ENCODE data around the gene TIPIN. TPM values are rescaled to one million over a fixed set of nuclear protein-coding genes. Genes with fewer than 3 reads are reported as not detected.
"Not testable (repeated sequence)": the region's sequence is repeated elsewhere in the genome, so short reads cannot be mapped to it uniquely, and the experiment has no call there.

TIPIN gene
- total and polyA plus RNA-seq, 5 donors from 2014 or later: 6.0 to 11.2 (median 8.5) TPM

- not testable (repeated sequence) for H3K9me3 ChIP-seq (ENCODE audit: control insufficient read depth in 2 of 2, low read length in 2 of 2); H3K27me3 ChIP-seq (ENCODE audit: control insufficient read depth, insufficient read depth, low read length); H3K9me3 Mint-ChIP-seq; DNase-seq; H3K27ac ChIP-seq (ENCODE audit: insufficient read depth, low read length, poor library complexity, severe bottlenecking); H3K4me3 Mint-ChIP-seq; H3K36me3 Mint-ChIP-seq; H3K4me1 ChIP-seq (ENCODE audit: control insufficient read depth, insufficient read depth, low read length, poor library complexity, severe bottlenecking); H3K36me3 ChIP-seq (ENCODE audit: control insufficient read depth, insufficient read depth, low read length); H3K27me3 Mint-ChIP-seq; ATAC-seq (ENCODE audit: low read depth in 2 of 2); H3K4me3 ChIP-seq (ENCODE audit: low read depth, low read length); H3K27ac Mint-ChIP-seq
- peaks cover 2 to 13% (median 4%) of the 10 kb centered on the region in 4 donors for H3K4me1 Mint-ChIP-seq
These were observed 24.9 kb upstream of the TIPIN start for GRCh38 chr15:66381376-66381775.

- ATAC-seq (ENCODE audit: low read depth in 2 of 2): no peak
- no peaks in the 10 kb centered on the region for H3K27me3 ChIP-seq (ENCODE audit: control insufficient read depth, insufficient read depth, low read length)
These were observed 22.4 kb upstream of the TIPIN start for GRCh38 chr15:66378814-66379430.

GRCh38 chr15:66374179-66374578, 17.7 kb upstream of the TIPIN start:
- peaks cover 9 to 15% (median 11%) of the 10 kb centered on the region in 4 donors for H3K4me1 Mint-ChIP-seq
- H3K27me3 Mint-ChIP-seq: no peaks in the 10 kb centered on the region
- ATAC-seq (ENCODE audit: low read depth in 2 of 2): no peak

More at GRCh38 chr15:66378814-66379430, 22.4 kb upstream of the TIPIN start:
- H3K4me1 Mint-ChIP-seq: no peaks in the 10 kb centered on the region
- H3K27ac Mint-ChIP-seq: no peak overlapping the region
- Histone ChIP-seq H3K27ac (ENCODE audit: insufficient read depth, low read length, poor library complexity, severe bottlenecking) (no peak overlapping the region), H3K36me3 (ENCODE audit: control insufficient read depth, insufficient read depth, low read length) (no peaks in the 10 kb centered on the region), H3K4me1 (ENCODE audit: control insufficient read depth, insufficient read depth, low read length, poor library complexity, severe bottlenecking) (no peaks in the 10 kb centered on the region), H3K4me3 (ENCODE audit: low read depth, low read length) (no peak overlapping the region), H3K9me3 (ENCODE audit: control insufficient read depth in 2 of 2, low read length in 2 of 2) (no peaks in the 10 kb centered on the region)
- no peak overlapping the region for H3K4me3 Mint-ChIP-seq
- DNase-seq: no peak
- H3K36me3 Mint-ChIP-seq: no peaks in the 10 kb centered on the region
- H3K27me3 Mint-ChIP-seq: no peaks in the 10 kb centered on the region
- H3K9me3 Mint-ChIP-seq: peaks cover 0 to 3% (median 0%) of the 10 kb centered on the region in 7 donors

GRCh38 chr15:66369773-66370651, 13.5 kb upstream of the TIPIN start:
- no peaks in the 10 kb centered on the region for H3K36me3 ChIP-seq (ENCODE audit: control insufficient read depth, insufficient read depth, low read length)
- Mint-ChIP-seq H3K36me3 (no peaks in the 10 kb centered on the region), H3K27me3 (no peaks in the 10 kb centered on the region), H3K4me1 (peaks cover 9 to 15% (median 11%) of the 10 kb centered on the region in 4 donors), H3K4me3 (peak overlapping the region in 3 of 4 donors; percentile 22 to 80 (median 73)), H3K27ac (peak overlapping the region; percentile 19 to 89 (median 70)), H3K9me3 (peaks cover 0 to 4% (median 0%) of the 10 kb centered on the region in 7 donors)
- peak overlapping the region; percentile 56 for H3K27ac ChIP-seq (ENCODE audit: insufficient read depth, low read length, poor library complexity, severe bottlenecking)
- H3K27me3 ChIP-seq (ENCODE audit: control insufficient read depth, insufficient read depth, low read length): no peaks in the 10 kb centered on the region
- H3K4me3 ChIP-seq (ENCODE audit: low read depth, low read length): peak overlapping the region; percentile 71
- peak in 1 of 3 donors; percentile 73 for DNase-seq
- peak; percentile 50 to 52 for ATAC-seq (ENCODE audit: low read depth in 2 of 2)
- H3K4me1 ChIP-seq (ENCODE audit: control insufficient read depth, insufficient read depth, low read length, poor library complexity, severe bottlenecking): peaks cover 12% of the 10 kb centered on the region
- no peaks in the 10 kb centered on the region for H3K9me3 ChIP-seq (ENCODE audit: control insufficient read depth in 2 of 2, low read length in 2 of 2)

More at GRCh38 chr15:66374179-66374578, 17.7 kb upstream of the TIPIN start:
- Mint-ChIP-seq H3K9me3 (peaks cover 0 to 6% (median 0%) of the 10 kb centered on the region in 7 donors), H3K36me3 (no peaks in the 10 kb centered on the region), H3K4me3 (no peak overlapping the region), H3K27ac (no peak overlapping the region)
- no peak overlapping the region for H3K27ac ChIP-seq (ENCODE audit: insufficient read depth, low read length, poor library complexity, severe bottlenecking)
- no peak for DNase-seq
- H3K9me3 ChIP-seq (ENCODE audit: control insufficient read depth in 2 of 2, low read length in 2 of 2): no peaks in the 10 kb centered on the region
- H3K27me3 ChIP-seq (ENCODE audit: control insufficient read depth, insufficient read depth, low read length): no peaks in the 10 kb centered on the region
- no peaks in the 10 kb centered on the region for H3K36me3 ChIP-seq (ENCODE audit: control insufficient read depth, insufficient read depth, low read length)
- peaks cover 12% of the 10 kb centered on the region for H3K4me1 ChIP-seq (ENCODE audit: control insufficient read depth, insufficient read depth, low read length, poor library complexity, severe bottlenecking)
- no peak overlapping the region for H3K4me3 ChIP-seq (ENCODE audit: low read depth, low read length)

DNA sequence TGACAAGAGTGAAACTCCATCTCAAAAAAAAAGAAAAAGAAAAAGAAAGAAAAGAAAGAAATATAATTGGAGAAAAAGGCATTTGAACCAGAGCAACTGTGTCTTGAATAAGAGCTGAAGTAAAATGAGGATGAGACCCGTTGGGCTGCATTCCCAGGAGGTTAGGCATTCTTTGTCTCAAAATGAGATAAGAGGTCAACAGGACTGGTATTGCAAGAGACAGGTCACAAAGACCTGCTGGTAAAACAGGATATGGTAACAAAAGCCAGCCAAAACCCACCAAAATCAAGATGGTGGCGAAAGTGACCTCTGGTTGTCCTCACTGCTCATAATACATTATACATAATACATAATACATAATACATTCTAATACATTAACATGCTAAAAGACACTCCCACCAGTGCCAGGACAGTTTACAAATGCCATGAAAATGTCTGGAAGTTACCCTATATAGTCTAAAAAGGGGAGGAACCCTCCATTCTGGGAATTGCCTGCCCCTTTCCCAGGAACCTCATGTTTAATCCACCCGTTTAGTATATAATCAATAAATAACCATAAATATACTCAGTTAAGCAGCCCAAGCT, 8.6 kb upstream of the TIPIN start:
- Mint-ChIP-seq H3K27ac (no peak overlapping the region), H3K4me1 (peaks cover 5 to 8% (median 7%) of the 10 kb centered on the region in 4 donors), H3K36me3 (no peaks in the 10 kb centered on the region), H3K4me3 (no peak overlapping the region), H3K9me3 (peaks cover 0 to 3% (median 0%) of the 10 kb centered on the region in 7 donors), H3K27me3 (peaks cover 9% of the 10 kb centered on the region)
- Histone ChIP-seq H3K27me3 (ENCODE audit: control insufficient read depth, insufficient read depth, low read length) (no peaks in the 10 kb centered on the region), H3K36me3 (ENCODE audit: control insufficient read depth, insufficient read depth, low read length) (no peaks in the 10 kb centered on the region), H3K9me3 (ENCODE audit: control insufficient read depth in 2 of 2, low read length in 2 of 2) (no peaks in the 10 kb centered on the region), H3K4me3 (ENCODE audit: low read depth, low read length) (no peak overlapping the region), H3K4me1 (ENCODE audit: control insufficient read depth, insufficient read depth, low read length, poor library complexity, severe bottlenecking) (peaks cover 6% of the 10 kb centered on the region), H3K27ac (ENCODE audit: insufficient read depth, low read length, poor library complexity, severe bottlenecking) (no peak overlapping the region)
- ATAC-seq (ENCODE audit: low read depth in 2 of 2) (no peak), DNase-seq (no peak)

- H3K27ac ChIP-seq (ENCODE audit: insufficient read depth, low read length, poor library complexity, severe bottlenecking): no peak overlapping the region
- no peaks in the 10 kb centered on the region for H3K9me3 ChIP-seq (ENCODE audit: control insufficient read depth in 2 of 2, low read length in 2 of 2)
- ATAC-seq (ENCODE audit: low read depth in 2 of 2): no peak
These were observed 6.3 kb upstream of the TIPIN start for GRCh38 chr15:66362776-66363175.

GRCh38 chr15:66361745-66362460, 5.4 kb upstream of the TIPIN start:
- H3K4me1 ChIP-seq (ENCODE audit: control insufficient read depth, insufficient read depth, low read length, poor library complexity, severe bottlenecking); H3K27me3 ChIP-seq (ENCODE audit: control insufficient read depth, insufficient read depth, low read length); H3K4me3 Mint-ChIP-seq; H3K4me1 Mint-ChIP-seq; H3K9me3 ChIP-seq (ENCODE audit: control insufficient read depth in 2 of 2, low read length in 2 of 2); H3K36me3 Mint-ChIP-seq; H3K27ac ChIP-seq (ENCODE audit: insufficient read depth, low read length, poor library complexity, severe bottlenecking); DNase-seq; H3K4me3 ChIP-seq (ENCODE audit: low read depth, low read length); ATAC-seq (ENCODE audit: low read depth in 2 of 2); H3K27ac Mint-ChIP-seq; H3K9me3 Mint-ChIP-seq; H3K36me3 ChIP-seq (ENCODE audit: control insufficient read depth, insufficient read depth, low read length); H3K27me3 Mint-ChIP-seq: not testable (repeated sequence)

More at GRCh38 chr15:66362776-66363175, 6.3 kb upstream of the TIPIN start:
- Histone ChIP-seq H3K4me3 (ENCODE audit: low read depth, low read length) (no peak overlapping the region), H3K4me1 (ENCODE audit: control insufficient read depth, insufficient read depth, low read length, poor library complexity, severe bottlenecking) (no peaks in the 10 kb centered on the region), H3K36me3 (ENCODE audit: control insufficient read depth, insufficient read depth, low read length) (no peaks in the 10 kb centered on the region), H3K27me3 (ENCODE audit: control insufficient read depth, insufficient read depth, low read length) (no peaks in the 10 kb centered on the region)
- Mint-ChIP-seq H3K27ac (no peak overlapping the region), H3K4me3 (no peak overlapping the region), H3K9me3 (peaks cover 0 to 3% (median 0%) of the 10 kb centered on the region in 7 donors), H3K36me3 (no peaks in the 10 kb centered on the region), H3K4me1 (no peaks in the 10 kb centered on the region), H3K27me3 (peaks cover 9% of the 10 kb centered on the region)
- DNase-seq: no peak

All from CD4-positive, CD25-positive, alpha-beta regulatory T cell (primary cell).